ENCODE data around the gene FHOD1.

DNA sequence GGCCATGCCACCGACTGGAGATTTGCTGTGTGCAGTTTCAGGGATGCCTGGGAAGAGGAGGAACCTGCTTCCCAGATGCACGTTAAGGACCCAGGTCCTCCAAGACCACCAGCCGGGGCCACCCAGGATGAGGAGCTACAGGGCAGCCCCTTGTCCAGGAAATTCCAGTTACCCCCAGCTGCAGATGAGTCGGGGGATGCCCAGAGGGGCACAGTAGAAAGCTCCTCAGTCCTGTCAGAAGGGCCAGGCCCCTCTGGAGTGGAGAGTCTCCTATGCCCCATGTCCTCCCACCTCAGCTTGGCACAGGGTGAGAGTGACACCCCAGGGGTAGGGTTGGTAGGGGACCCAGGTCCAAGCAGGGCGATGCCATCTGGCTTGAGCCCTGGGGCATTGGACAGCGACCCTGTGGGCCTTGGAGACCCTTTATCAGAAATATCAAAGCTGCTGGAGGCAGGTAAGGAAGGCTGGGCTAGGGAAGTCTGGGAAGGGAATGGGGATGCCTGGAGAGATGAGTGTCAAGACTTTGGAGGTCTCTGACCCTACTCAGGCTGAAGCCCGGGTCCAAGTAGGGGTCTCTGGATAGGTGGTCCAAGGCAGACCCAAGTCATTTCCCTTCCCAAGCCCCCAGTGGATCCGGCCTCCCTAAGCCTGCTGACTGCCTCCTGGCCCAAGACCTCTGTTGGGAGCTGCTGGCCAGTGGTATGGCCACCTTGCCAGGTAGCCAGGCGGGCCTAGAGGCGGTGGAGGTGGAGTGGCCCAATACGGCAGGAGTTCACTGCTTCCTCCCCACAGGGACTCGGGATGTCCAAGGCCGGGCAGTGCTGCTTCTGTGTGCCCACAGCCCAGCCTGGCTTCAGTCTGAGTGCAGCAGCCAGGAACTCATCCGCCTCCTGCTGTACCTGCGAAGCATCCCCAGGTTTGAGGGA is 33.1 kb upstream of the FHOD1 start:
- TF ChIP-seq POLR2A (IDR thresholded peaks at IDR 0.05; ENCODE audit: low read depth, low read length): no peak
- TF ChIP-seq ZZZ3 (IDR thresholded peaks at IDR 0.05; ENCODE audit: control insufficient read depth, insufficient read length, low read depth): no peak
- no peak for TF ChIP-seq SRF (IDR thresholded peaks at IDR 0.05; ENCODE audit: low read depth in 2 of 2, low read length in 2 of 2)
- no peak for TF ChIP-seq CTCF (IDR thresholded peaks at IDR 0.05 in 2 of 3, conservative IDR thresholded peaks at IDR 0.05 in 1 of 3; ENCODE audit: control insufficient read depth in 2 of 3, extremely low read depth in 1 of 3, insufficient read depth in 1 of 3, low read depth in 3 of 3, low read length in 3 of 3)
- no peak for TF ChIP-seq CHD1 (IDR thresholded peaks at IDR 0.05; ENCODE audit: low read depth, low read length)
- no peak for TF ChIP-seq RELA (IDR thresholded peaks at IDR 0.05; ENCODE audit: borderline replicate concordance, partially characterized antibody)
- TF ChIP-seq MYC (IDR thresholded peaks at IDR 0.05; ENCODE audit: insufficient read depth, insufficient read length, insufficient replicate concordance, low read length, severe bottlenecking): no peak
- TF ChIP-seq SUZ12 (IDR thresholded peaks at IDR 0.05; ENCODE audit: unreplicated experiment): no peak
- TF ChIP-seq BHLHE40 (IDR thresholded peaks at IDR 0.05; ENCODE audit: borderline replicate concordance in 1 of 2, low read depth in 2 of 2, low read length in 1 of 2): no peak

Data from GM12878 (cell line).